HG03432 (cell line): ENCODE results near the gene PSMB1.
"Not testable (repeated sequence)": the region's sequence is repeated elsewhere in the genome, so short reads cannot be mapped to it uniquely, and the experiment has no call there.

Experiments used
- ATAC-seq: cut with Tn5 transposase; IDR thresholded peaks from one replicate; pipeline ENCODE4 v1.9.1; 2021; ENCODE audit warnings: mild to moderate bottlenecking, moderate library complexity; ENCODE audit not compliant: unreplicated experiment

PSMB1 gene

GRCh38 chr6:170504479-170504878 is 48.6 kb downstream of the PSMB1 start:
- no peak for ATAC-seq

DNA sequence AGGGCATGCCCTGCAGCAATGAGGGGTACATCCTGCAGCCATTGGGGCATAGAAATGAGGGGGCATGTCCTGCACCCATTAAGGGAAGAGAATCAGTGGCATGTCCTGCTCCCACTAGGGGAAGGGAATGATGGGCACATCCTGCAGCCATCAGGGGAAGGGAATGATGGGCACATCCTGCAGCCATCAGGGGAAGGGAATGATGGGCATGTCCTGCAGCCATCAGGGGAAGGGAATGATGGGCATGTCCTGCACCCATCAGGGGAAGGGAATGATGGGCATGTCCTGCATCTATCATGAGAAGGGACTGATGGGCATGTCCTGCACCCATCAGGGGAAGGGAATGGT is 49.7 kb downstream of the PSMB1 start:
- ATAC-seq: no peak

DNA sequence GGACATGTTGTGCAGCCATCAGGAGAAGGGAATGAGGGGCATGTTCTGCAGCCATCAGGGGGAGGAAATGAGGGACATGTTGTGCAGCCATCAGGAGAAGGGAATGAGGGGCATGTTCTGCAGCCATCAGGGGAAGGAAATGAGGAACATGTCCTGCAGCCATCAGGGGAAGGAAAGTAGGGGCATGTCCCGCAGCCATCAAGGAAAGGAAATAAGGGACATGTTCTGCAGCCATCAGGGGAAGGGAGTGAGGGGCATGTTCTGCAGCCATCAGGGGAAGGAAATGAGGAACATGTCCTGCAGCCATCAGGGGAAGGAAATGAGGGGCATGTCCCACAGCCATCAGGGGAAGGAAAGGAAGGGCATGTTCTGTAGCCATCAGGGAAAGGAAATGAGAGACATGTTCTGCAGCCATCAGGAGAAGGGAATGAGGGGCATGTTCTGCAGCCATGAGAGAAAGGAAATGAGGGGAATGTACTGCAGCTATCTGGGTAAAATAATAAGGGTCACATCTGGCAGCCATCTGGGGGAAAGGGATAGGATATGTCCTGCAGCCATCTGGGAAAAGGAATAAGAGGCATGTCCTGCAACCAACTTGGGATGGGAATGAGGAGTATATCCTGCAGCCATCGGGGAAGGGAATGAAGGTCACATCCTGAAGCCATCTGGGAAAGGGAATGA is 50.2 kb downstream of the PSMB1 start:
- ATAC-seq: not testable (repeated sequence)

DNA sequence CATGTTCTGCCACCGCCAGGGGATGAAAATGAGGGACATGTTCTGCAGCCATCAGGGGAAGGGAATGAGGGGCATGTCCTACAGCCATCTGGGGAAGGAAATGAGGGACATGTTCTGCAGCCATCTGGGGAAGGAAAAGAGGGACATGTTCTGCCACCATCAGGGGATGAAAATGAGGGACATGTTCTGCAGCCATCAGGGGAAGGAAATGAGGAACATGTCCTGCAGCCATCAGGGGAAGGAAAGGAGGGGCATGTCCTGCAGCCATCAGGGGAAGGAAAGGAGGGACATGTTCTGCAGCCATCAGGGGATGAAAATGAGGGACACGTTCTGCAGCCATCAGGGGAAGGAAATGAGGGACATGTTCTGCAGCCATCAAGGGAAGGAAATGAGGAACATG is 50.8 kb downstream of the PSMB1 start:
- not testable (repeated sequence) for ATAC-seq

- no peak for ATAC-seq
Measured at GRCh38 chr6:170500955-170501590, 52.0 kb downstream of the PSMB1 start.

DNA sequence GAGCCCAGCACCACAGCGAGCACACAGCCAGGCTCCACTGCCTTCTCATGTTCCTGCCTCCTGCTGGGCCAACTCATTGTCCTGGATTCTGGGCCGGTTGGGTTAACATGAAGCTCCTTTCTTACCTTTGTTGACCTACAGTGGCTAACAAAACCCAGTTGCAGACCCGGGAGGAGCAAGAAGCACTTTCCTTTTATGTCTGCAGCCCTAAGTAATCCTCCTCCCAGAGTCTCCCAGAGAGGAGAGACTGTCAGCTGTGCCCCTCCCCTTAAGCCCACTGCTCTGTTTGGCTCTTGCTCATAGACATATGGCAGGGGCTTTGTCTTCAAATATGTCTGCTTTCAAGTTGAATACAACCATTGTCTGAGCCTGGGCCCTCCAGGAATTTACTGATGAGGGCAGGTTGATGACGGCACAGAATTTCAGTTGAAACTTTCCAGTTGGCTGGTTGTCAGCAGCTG is 55.2 kb downstream of the PSMB1 start:
- ATAC-seq: no peak

DNA sequence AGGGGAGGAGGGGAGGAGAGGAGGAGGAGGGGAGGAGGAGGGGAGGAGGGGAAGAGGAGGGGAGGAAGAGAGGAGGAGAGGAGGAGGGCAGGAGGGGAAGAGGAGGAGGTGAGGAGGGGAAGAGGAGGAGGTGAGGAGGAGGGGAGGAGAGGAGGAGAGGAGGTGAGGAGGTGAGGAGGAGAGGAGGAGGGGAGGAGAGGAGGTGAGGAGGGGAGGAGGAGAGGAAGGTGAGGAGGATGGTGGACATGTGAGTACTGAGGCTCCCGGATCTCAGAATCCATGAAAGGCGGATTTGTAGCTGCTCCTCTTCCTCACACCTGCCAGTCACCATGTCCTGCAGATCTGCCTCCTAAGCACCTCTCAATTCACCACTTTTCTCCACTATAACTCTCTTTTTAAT is 59.8 kb downstream of the PSMB1 start:
- ATAC-seq: no peak

DNA sequence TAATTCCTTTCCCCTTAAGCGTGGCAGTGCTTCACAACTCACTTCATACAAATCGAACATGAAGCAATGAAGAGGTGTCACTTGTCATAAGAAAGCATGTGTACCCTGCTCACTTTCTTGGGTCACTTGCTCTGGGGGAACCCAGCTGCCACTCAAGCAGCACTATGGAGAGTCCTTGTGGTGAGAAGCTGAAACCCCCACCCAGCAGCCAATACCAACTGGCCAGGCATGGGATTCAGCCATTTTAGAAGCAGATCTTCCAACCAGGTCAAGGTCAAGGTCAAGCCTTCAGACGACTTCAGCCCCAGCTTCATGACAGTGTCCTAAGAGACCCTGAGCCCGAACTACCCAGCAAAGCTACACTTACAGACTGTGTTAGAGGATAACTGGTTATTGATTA is 62.8 kb downstream of the PSMB1 start:
- no peak for ATAC-seq

DNA sequence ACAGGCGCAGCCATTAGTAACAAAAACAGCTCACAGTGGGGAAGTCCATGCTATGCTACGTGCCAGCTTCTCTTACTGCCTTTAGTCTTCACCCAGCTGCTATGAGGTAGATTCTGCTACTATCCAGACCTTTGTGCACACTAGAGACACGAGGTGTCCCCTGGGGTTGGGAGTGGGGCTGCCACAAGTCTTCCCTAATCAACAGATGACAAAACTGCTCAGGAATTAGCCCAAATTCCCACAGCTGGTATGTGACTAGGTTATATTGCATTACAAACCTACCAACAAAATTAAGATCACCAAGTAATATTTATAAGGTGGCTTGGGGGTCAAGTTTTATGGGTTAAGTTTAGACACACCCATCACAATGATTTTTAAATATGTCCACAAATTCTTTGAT is 63.3 kb downstream of the PSMB1 start:
- ATAC-seq: no peak

GRCh38 chr6:170487707-170488329 is 65.3 kb downstream of the PSMB1 start:
- ATAC-seq: no peak

DNA sequence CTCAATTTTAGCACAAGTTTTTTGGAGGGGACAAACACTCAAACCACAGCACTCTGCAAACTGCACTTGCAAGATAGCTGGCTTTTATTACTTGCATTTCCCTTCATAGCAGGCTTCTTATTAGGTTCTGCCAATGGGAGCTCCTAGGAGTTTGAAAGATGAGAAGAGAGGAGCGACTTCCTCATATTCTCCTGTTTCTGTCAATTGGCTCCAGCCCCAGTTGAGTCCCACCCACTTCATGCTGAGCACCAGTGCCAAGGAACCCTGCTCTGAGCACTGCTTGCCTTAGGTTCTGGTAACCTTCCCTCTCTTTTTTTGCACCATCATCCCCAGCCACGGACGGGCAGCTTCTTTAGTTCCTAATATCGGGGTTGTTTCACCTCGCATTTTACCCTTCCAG is 67.9 kb downstream of the PSMB1 start:
- no peak for ATAC-seq
